ENCODE data around the gene LGR5. TPM values are rescaled to one million over a fixed set of nuclear protein-coding genes. Genes with fewer than 3 reads are reported as not detected.

Gene LGR5
- total RNA-seq, 1 donor from 2014 or later = 1.1 TPM

DNA sequence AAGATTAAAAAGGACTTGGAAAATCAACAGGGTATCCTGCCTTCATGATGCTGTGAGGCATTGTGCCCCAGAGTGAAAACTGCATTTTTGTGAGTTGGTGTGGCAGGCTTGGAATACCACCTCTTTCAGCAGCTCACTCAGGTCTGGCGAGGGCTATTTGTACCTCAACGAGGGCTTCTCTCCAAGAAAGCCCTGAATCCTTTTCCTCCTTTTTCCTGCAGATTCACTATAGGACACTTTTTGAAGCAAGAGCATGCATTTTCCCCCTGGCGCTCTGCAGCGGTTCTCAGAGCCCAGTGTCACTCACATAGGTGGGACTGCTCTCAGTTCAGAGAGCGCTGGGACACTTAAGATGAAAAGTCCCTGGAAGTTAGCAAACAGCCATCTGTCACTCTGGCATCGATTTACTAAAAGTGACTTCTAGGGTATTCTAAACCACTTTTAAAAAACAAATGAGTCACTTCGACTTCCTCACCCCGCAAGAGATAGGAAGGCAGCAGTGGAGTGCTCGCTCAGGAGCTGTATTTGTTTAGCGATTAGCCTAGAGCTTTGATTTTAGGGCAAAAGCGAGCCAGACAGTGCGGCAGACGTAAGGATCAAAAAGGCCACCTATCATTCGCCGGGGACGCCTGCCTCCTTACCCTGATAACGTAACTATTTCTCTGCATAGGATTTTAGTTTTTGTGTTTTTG lies 782 bp upstream of the LGR5 start:
- Mint-ChIP-seq H3K4me3 (ENCODE audit: unreplicated experiment) (peak overlapping the region; percentile 91), H3K27me3 (ENCODE audit: unreplicated experiment) (peaks cover 15% of the 10 kb centered on the region), H3K27ac (ENCODE audit: unreplicated experiment) (no peak overlapping the region), H3K9me3 (ENCODE audit: unreplicated experiment) (peaks cover 11% of the 10 kb centered on the region), H3K36me3 (ENCODE audit: low read depth, unreplicated experiment) (peaks cover 24% of the 10 kb centered on the region), H3K4me1 (ENCODE audit: unreplicated experiment) (peaks cover 15% of the 10 kb centered on the region)
- TF ChIP-seq, protein P1, sequence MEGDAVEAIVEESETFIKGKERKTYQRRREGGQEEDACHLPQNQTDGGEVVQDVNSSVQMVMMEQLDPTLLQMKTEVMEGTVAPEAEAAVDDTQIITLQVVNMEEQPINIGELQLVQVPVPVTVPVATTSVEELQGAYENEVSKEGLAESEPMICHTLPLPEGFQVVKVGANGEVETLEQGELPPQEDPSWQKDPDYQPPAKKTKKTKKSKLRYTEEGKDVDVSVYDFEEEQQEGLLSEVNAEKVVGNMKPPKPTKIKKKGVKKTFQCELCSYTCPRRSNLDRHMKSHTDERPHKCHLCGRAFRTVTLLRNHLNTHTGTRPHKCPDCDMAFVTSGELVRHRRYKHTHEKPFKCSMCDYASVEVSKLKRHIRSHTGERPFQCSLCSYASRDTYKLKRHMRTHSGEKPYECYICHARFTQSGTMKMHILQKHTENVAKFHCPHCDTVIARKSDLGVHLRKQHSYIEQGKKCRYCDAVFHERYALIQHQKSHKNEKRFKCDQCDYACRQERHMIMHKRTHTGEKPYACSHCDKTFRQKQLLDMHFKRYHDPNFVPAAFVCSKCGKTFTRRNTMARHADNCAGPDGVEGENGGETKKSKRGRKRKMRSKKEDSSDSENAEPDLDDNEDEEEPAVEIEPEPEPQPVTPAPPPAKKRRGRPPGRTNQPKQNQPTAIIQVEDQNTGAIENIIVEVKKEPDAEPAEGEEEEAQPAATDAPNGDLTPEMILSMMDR (IDR thresholded peaks at IDR 0.05; ENCODE audit: unreplicated experiment) = no peak
- no peak for DNase-seq (ENCODE audit: low spot score)

DNA sequence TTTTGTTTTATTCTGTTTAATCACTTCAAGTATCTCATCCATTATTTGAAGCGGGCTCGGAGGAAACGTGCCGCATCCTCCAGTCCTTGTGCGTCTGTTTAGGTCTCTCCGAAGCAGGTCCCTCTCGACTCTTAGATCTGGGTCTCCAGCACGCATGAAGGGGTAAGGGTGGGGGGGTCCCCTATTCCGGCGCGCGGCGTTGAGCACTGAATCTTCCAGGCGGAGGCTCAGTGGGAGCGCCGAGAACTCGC lies 311 bp upstream of the LGR5 start:
- DNase-seq (ENCODE audit: low spot score) = no peak
- Mint-ChIP-seq H3K4me1 (ENCODE audit: unreplicated experiment) (peaks cover 15% of the 10 kb centered on the region), H3K36me3 (ENCODE audit: low read depth, unreplicated experiment) (peaks cover 24% of the 10 kb centered on the region), H3K9me3 (ENCODE audit: unreplicated experiment) (peaks cover 11% of the 10 kb centered on the region), H3K4me3 (ENCODE audit: unreplicated experiment) (peak overlapping the region; percentile 91), H3K27me3 (ENCODE audit: unreplicated experiment) (peaks cover 15% of the 10 kb centered on the region), H3K27ac (ENCODE audit: unreplicated experiment) (no peak overlapping the region)
- TF ChIP-seq, protein P1 (IDR thresholded peaks at IDR 0.05; ENCODE audit: unreplicated experiment) = no peak

DNA sequence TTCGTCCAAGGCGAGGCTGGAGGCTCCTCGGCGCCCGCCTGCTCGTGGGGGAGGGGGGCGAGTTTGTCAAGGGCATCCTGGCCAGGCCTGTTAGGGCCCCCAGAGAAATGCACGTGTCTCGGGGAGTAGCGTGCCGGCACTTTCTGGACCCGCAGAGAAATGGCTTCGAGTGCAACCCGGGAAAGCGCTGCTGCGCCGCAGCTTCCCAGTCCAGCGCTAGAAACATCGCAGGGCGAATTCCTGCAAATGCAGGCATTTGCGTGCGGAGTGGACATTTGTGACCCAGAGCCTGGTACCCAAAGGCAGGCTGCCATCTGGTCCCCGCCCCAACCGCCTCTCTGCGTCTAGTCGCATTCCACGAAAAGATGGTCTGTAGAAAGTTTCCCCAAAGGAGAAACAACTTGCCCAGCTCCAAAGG lies 756 bp downstream of the LGR5 start:
- Mint-ChIP-seq H3K9me3 (ENCODE audit: unreplicated experiment) (peaks cover 9% of the 10 kb centered on the region), H3K36me3 (ENCODE audit: low read depth, unreplicated experiment) (peaks cover 17% of the 10 kb centered on the region), H3K27ac (ENCODE audit: unreplicated experiment) (no peak overlapping the region), H3K4me1 (ENCODE audit: unreplicated experiment) (peaks cover 15% of the 10 kb centered on the region), H3K27me3 (ENCODE audit: unreplicated experiment) (peaks cover 15% of the 10 kb centered on the region), H3K4me3 (ENCODE audit: unreplicated experiment) (peak overlapping the region; percentile 86)
- DNase-seq (ENCODE audit: low spot score) = peak; percentile 14
- TF ChIP-seq, protein P1 (IDR thresholded peaks at IDR 0.05; ENCODE audit: unreplicated experiment) = no peak

DNA sequence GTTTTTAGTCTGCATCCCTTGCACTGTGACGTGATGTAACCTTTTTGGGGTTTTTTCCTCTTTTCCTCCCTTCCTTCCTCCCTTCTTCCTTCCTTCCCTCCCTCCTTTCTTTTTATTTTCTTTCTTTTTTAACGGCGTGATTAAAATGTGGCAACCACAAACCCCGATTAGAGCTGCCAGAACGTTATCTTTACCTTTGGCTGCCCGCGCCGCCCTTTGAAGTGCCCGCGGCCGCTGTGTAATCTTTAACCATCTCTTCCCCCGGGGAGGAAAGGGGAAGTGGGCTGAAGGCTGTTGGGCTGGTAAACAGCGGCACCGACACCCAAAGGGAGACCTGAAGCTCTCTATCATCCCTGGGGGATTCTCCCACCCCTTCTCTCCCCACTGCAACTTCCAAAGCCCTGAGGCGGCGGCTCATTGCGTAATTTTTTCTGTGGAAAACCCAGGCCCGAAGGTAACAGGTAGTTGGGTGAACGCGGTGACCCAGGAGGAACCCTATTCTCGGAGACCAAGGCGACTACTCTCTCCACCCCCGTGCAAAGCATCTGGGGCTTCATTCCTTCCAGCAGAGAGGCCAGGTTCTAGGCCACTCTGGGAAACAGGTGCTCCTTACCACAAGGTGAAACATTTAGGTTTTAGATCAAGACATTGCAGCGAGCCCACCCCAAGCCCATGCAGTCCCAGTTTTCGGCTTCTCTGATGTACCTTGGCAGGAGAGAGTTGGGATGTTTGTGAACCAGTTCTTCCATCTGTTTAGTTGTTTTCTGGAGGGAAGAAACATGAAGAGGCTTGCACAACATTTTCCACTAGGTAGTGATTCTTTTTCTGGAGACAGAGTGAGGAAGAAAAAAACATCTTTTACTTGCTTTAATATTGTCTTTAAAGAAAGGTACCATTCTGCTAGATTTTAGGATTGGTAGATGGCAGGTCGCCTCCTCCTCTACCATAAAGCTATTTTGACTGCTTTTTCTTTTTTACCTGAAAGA lies 1.5 kb downstream of the LGR5 start:
- Mint-ChIP-seq H3K9me3 (ENCODE audit: unreplicated experiment) (peaks cover 7% of the 10 kb centered on the region), H3K27ac (ENCODE audit: unreplicated experiment) (no peak overlapping the region), H3K27me3 (ENCODE audit: unreplicated experiment) (peaks cover 15% of the 10 kb centered on the region), H3K4me1 (ENCODE audit: unreplicated experiment) (peaks cover 15% of the 10 kb centered on the region), H3K36me3 (ENCODE audit: low read depth, unreplicated experiment) (peaks cover 13% of the 10 kb centered on the region), H3K4me3 (ENCODE audit: unreplicated experiment) (peak overlapping the region; percentile 86)
- DNase-seq (ENCODE audit: low spot score) = no peak
- TF ChIP-seq, protein P1 (IDR thresholded peaks at IDR 0.05; ENCODE audit: unreplicated experiment) = no peak

All from endothelial cell (in vitro differentiated cells).